T47D (cell line): ENCODE measurements around the gene SRSF12.

Experiments used
- DNase-seq, 2 experiments: peaks; one replicate each; pipeline versions ENCODE4 v3.0.0 to v3.0.0-alpha.2; 2011 to 2012; ENCODE audit warnings: low read depth in 1 of 2, low spot score in 1 of 2
- JUND ChIP-seq: IDR thresholded peaks from 2 replicates; pipeline ENCODE4 v1.6.1; 2012; ENCODE audit warnings: low read depth
- in situ Hi-C: cut with HindIII; loops from 2 replicates; pipeline ENCODE4 v1.10.0; 2016; ENCODE audit warnings: low sequenced_read_pairs, low pct_unique_long_range_greater_than_20kb

The SRSF12 gene

DNA sequence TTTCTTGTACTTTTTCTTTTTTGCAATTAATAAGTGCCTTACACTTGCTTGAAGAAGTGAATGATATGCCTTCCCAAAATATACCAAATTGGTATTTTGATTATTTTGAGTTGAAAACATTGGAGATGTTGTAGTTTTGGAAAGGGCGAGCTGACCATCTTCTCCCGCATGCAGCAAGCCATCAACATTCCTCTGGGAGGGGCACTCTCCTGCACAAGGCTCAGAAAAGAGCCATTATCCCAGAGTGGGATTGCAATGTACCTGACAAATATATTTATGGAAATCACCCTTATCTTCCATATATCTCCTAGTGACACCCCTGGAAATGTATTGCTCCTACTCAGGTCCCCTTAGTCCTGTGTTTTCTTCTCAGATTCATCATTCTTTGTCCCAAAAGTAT is 60.1 kb downstream of the SRSF12 start:
- no peak for TF ChIP-seq JUND
- in situ Hi-C loops, result no loop called here
- DNase-seq, result no peak

DNA sequence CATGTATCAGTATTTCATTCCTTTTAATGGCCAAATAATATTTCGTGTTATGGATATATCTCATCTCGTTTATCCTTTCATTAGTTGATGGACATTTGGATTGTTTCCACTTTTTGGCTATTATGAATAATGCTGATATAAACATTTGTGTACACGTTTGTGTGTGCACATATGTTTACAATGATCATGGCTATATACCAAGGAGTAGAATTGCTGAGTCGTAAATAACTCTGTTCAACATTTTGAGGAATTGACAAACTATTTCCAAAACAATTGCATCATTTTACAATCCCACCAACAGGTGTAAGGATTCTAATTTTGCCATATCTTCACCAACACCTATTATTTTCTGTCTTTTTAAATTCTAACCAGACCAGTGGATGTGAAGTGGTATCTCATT is 63.7 kb downstream of the SRSF12 start:
- no peak for DNase-seq
- in situ Hi-C loops, result no loop called here
- no peak for TF ChIP-seq JUND

DNA sequence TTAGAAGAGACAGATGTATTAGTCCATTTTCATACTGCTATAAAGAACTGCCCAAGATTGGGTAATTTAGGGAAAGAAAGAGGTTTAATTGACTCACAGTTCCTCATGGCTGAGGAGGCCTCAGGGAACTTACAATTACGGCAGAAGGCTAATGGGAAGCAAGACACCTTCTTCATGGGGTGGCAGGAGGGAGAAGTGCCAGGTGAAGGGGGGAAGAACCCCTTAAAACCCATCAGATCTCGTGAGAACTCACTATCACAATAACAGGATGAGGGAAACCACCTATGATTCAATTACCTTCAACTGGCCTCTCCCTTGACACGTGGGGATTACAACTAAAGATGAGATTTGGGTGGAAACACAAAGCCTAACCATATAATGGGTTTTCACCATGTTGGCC is 66.2 kb downstream of the SRSF12 start:
- TF ChIP-seq JUND, result no peak
- DNase-seq, result no peak
- in situ Hi-C loops, result no loop called here

DNA sequence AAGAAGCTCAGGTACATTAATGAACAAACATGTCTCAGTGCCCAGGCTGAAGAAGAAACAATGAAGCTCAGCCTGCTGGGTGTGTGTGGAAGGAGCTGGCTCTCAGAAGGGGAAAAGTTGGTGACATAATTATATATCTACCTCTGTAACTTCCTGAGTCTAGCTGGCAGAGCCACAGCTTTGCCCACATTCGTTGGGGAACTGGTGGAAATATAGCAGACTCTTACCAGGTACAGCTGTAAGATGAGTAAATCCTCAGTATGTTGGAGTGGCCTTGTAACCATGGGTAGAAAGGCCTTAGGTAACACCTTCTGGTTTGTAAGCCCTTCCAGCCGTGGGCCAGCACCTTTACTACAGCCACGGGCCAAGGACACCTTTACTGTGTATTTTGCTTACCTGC is 67.2 kb downstream of the SRSF12 start:
- no peak for DNase-seq
- TF ChIP-seq JUND, result no peak
- in situ Hi-C loops, result no loop called here

DNA sequence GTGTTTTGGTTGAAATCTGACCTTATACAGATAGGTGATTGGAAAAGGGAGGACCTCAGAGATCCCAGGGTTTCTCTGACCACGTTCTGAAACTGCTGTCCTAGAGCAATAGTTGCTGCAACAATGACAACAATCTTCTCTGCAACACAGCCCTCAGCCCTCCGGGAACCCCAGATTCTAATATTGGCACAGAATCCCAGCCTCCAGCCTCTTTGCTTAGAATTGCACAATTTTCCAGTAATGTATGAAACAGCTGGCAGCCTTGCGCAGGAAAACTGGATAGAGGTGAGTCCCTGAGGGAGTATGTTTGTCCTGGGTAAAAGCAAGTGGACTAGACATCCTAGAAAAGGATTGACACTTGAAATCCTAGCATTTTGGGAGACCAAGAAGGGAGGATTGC is 67.7 kb downstream of the SRSF12 start:
- DNase-seq, result peak in 1 of 2 experiments; percentile 47
- TF ChIP-seq JUND, result no peak
- in situ Hi-C loops, result no loop called here

DNA sequence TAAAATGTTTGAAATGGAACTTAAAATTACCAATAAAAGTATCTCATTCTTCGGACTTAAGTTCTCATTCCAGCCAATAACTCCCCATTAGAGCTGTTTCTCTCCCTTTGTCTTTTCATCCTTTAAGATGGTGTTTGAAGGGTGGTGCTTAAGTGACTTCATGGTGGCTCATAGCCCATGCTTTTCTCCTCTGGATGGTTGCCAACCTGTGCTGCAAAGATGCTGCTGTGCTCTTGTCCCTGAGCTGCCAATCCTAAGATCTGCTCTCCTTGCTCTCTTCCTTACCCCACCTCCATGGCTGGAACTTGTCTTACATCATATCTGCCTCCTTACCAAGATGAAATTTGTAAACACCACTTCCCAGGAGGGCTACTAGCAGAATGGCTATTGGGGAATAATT is 68.9 kb downstream of the SRSF12 start:
- no peak for TF ChIP-seq JUND
- in situ Hi-C loops, result no loop called here
- no peak for DNase-seq

DNA sequence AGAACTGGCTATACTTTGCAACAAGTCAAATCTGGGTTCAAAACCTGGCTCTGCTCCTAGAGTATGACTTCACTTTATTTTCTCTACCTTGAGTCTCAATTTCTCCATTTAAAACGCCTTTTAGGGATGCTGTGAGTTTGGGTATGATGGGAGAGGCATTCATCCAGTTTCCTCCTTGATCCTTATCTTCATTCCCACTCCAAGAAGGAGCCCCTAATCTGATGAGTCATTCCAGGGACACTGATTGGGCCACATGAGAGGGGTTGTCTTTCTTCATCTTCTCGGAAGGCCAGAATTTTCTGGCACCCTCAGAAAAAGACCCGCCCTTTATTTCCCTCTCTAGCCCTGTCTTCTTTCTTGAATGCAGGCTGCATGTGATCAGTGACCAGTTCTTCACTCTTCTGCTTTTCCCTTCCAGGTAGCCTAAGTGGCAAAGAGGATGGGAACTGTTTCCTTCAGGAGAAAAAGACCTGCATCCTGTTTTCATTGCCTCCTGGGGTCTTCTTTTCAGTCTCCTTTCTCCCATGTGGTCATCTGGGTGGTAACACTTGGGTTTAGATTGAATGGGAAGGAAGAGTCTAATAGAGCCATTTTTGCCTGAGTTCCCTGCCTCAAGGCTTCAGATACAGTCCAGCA is 69.5 kb downstream of the SRSF12 start:
- in situ Hi-C loops, result no loop called here
- DNase-seq, result no peak
- no peak for TF ChIP-seq JUND

DNA sequence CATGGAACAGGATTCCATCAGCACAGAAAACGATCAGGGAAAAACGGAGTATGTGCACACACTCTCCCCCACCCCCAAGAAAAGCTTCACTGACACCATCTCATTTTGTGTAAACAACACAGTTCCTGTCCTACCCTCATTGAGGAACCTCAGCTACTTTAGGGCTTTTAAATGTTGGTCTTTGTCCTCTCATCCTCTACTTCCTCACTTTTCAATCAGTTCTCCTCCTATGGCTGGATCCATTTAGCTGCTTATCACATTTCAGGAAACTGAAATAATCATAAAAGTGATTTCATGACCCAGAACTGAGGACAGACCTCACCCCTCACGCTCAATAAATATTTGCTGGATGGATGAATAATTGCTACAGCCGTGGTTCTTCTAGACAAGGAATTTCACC is 70.4 kb downstream of the SRSF12 start:
- in situ Hi-C loops, result no loop called here
- no peak for TF ChIP-seq JUND
- DNase-seq, result no peak
